GM19238 (cell line): Measurements from ENCODE around the gene LRMDA.

ENCODE experiments used
- DNase-seq: peaks from one replicate; pipeline ENCODE4 v3.0.0; 2011; ENCODE audit warnings: low spot score; ENCODE audit not compliant: insufficient read length

LRMDA gene

DNA sequence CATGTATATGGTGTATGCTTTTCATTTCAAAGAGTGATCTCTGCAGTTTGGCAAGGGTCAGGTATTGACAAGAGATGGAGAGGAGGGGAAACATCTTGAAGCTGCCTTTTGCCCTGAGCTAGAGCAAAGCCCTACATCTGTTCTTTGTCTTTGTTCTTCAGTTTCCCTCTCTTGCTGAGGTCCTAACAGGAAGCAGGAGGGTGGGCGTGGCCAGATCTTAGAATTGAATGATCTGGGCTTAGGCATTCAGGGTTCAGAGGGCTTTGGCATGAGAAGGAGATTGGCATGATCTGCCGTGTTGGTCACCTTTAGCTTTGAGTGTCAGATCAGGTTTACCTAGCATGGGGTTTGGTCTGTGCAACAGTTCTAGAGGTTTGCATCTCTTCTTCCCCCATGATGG, 41.3 kb downstream of the LRMDA start:
- DNase-seq, result no peak

DNA sequence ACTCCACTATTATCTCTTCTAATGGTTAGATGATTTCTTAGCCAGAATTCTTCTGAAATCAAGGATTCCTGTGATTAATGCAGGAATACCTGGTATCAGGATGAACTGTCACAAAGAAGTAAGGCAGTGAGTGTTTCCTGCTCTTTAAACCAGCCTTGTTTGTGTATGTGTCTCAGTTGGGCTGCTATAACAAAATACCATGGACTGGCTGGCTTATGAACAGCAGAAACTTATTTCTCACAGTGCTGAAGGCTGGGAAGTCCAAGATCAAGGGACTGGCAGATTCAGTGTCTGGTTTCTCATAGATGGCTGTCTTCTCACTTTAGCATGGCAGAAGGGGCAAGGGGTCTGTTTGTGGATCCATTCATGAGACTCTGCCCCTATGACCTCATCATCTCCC, 42.7 kb downstream of the LRMDA start:
- DNase-seq, result no peak

DNA sequence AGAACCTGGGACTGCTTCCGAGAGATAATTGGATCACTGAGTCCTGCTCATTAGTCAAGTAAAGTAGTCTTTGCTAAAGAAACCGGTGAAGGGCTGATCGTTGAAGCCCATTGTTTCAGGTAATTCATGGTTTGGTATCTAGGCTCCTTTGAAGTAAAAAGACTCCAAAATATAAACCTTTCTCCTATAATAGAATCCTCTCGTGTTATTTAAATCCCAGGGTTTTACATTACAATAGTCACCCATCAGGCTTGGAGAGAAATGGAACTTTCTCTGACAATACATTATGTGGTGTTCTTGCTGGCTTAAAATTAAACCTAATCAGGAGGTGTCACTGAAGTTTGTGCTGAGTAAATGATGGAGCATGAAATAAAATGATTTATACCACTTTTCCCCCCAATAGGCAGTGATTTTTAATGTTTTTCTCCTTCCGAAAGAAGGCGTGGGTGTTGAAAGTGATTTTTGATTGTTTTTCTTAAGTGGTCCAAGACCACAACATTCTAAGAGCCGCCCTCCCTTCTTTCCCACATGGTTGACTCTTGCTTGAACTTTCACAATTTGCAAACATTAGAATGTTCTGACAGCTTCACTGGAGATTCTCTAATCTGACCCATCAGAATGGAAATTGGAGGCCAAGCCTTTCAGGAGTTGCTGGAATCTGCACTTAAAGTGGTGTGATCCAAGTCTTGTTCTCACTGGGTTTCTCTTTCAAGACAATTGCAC, 44.2 kb downstream of the LRMDA start:
- DNase-seq, result no peak

DNA sequence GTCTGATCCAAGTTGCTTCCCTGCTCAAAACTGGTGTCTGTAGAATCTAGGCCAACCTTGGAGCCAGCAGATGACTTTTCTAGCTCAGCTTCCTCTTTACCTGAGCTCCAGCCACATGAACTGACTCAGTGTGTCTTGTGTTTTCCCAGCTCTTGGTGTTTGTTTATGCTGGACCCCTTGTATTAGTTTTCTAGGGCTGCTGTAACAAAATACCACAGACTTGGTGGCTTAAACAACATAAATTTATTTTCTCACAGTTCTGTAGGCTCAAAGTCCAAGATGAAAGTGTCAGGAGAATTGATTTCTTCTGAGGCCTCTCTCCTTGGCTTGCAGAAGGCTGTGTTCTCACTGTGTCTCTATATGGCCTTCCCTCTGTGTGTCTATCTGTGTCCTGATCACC, 45.1 kb downstream of the LRMDA start:
- DNase-seq, result no peak

DNA sequence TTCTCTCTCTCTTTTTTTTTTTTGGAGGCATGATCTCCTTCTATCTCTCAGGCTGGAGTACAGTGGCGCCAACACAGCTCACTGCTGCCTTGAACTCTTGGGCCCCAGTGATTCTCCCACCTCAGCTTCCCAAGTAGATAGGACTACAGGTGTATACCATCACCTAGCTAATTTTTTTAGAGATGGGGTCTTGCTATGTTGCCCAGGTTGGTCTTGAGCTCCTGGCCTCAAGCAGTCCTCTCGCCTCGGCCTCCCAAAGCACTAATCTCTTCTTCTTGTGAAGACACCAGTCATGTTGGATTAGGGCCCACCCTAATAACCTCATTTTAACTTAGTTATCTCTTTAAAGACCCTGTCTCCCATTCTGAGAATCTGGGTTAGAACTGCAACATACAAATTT, 45.6 kb downstream of the LRMDA start:
- no peak for DNase-seq

DNA sequence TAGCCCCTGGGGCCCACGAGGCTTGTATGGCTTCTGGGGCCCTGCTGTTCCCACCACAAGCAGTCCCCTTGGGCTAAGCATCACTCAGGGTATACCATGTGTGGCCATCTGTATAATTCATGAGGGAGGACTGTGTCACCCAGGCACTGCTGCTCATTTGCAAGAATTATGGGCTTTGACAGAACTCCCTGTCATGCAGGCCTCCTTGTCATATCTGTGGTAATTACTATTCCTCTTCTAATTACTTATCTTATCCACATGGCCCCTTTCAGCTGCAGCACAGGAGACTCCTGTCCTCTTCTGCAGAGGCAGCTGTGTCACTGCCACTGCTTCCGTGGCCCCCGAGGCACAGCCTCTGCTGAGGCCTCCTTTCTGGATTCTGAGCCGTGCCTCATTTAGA, 46.3 kb downstream of the LRMDA start:
- no peak for DNase-seq

DNA sequence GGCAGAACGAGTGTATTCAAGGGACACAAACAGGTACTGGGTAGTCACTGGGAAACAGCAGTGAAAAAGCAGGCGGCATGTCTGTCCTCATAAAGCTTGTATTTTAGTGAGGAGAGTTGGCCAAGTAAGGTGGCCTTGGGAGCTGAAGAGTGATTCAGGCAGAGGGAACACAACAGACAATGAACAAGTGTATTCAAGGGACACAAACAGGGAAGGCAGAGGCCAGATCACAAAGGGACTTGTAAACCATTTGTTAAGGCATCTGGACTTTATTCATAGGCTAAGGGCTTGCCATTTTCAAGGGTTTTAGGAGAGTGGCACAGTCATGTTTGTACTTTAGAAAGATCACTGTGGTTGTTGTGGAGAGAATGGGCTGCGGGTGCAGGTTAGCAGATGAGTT, 49.0 kb downstream of the LRMDA start:
- no peak for DNase-seq

DNA sequence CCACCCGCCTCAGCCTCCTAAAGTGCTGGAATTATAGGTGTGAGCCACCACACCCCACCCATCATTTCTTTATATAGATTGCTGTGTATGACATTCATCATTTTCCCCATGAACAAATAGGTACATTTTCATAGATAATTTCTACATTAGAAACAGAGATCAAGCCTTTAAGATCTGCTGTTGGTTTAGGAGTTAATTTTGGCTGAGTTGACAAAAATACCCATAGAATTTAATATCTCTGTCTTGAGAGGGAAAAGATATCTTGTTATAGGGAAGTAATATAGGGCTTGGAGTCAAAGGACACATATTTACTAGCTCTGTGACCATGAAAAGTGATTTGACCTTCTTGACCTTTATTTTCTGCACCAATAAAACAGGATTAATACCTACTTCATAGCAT, 51.8 kb downstream of the LRMDA start:
- no peak for DNase-seq

DNA sequence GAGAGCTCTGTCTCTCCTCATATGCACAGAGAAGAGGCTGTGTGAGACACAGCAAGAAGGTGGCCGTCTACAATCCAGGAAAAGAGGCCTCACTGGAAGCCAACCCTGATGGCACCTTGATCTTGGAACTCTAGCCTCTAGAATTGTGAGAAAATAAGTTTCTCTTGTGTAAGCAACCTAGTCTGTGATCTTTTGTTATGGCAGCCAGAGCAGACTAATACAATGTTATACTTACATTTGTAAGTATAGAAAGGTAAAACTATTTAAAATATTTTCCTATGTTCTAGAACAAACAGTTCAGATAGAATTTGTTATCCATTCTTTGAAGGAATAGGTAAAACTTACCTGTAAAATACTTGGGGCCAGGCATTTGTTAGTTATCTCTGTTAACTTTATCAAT, 53.3 kb downstream of the LRMDA start:
- no peak for DNase-seq

DNA sequence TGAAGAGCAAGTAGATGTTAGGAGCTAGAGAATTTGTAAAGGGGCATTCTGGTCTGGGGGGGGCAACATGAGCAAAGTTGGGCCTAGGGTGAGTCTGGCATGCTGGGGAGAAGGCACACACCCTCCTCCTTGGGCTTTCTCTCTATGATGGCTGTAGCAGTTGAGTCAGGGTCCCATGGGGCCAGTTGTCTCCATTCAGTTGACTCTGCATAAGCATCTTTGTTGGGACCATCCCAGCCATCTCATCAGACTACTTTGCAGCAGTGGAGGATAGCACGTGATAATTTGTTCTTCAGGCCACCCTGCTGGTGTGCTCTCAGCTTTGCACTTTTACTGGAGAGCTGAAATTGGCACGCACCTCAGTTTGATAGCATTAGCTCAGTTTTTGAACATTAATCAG, 55.2 kb downstream of the LRMDA start:
- DNase-seq, result no peak

DNA sequence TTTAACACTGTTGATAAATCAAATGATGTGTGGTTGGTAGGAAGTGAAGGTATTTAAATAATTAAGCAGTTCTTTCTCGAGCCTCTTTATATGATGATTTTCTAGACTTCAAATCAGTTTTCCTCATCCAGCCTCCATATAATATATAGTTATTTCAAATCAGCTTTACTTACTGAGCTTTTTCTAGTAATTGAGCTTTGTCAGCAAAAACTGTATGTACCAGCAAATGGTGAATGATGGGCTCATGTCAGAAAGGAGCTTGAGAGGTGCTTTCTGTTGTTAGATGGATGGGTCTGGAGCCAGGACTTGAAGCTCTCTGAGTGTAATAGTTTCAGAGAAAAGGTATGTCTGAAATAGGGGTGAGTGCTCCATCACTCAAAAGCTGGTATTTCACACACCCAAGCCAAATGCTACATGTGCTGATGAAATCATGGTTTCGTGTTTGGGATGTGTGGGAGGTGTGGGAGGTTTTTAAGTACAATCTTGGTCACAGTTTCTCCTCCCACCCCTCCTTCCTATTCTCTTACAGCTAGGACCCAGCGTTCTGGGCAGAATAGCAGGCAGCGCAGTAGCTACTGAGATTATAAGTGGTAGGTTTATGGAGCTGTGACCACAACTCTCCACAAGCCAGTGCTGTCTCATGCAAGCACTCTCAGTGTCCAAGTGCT, 55.8 kb downstream of the LRMDA start:
- DNase-seq, result no peak

DNA sequence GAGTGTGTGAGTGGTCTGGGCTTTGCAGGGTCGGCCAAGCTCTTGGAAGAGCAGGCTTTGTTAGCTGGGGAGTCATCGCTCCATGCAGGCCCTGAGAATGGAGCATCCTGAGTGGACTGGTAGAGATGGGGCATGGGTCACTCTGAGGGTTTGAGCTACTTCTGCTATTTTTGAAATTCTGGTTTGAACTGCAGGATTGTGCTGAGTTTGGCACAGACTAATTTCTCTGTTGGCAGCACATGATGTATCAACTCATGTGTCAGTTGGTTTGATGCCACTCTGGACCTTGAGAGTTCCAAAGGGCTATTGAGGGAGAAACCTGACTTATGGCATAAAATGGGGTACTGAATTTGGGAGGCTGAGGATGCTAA, 56.3 kb downstream of the LRMDA start:
- no peak for DNase-seq

DNA sequence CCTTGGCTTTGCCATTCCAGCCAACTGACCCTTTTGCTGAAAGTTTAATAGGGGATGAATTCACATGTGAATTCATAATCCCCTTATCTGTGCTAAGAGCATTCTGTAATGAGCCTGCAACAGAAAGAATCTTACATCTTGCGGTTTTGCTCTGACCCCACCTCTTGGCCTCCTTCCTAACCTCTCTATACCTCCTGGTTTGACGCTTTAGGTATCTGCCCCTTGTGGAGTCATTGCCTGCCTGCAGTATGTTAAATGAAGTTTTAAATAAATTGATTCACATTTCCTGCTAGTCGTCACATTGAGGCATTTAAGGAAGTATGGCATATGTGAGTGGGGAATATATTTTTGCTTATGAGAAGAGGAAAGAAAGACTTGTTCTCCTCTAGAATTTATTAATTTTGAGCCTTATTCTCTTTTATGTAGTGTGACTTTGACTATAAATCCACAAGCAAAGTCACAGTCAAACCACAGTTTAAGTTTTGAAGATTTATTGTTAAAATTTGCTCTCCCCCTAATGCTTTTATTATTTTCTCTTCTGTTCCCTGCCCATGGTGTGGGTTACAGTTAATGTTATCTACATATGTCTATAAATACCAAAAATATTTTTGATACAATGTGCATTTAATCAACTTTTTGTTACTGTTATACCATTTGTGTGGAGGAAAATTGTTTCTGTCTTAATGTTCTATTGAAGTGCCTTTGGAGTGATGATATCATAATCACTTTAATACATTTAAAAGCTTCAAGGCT, 60.9 kb downstream of the LRMDA start:
- DNase-seq, result no peak

DNA sequence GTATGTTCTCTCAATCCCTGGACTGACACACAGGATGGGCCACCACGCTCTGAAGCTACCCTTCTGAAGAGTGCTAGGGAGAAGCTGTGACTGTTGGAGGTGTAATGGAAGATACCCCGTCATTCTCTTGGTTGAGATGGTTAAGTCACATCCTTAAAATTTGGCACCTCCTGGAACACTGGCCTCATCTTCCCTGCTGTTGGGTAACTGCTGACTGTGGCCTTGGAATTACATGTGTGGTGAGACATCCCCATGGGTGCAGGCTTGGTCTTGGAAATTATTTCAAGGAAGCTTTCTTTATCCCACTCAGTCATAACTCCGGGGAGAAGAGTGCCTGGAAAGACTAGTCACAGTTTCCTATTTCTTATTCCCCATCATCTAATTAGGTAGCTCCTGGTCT, 62.0 kb downstream of the LRMDA start:
- DNase-seq, result no peak

DNA sequence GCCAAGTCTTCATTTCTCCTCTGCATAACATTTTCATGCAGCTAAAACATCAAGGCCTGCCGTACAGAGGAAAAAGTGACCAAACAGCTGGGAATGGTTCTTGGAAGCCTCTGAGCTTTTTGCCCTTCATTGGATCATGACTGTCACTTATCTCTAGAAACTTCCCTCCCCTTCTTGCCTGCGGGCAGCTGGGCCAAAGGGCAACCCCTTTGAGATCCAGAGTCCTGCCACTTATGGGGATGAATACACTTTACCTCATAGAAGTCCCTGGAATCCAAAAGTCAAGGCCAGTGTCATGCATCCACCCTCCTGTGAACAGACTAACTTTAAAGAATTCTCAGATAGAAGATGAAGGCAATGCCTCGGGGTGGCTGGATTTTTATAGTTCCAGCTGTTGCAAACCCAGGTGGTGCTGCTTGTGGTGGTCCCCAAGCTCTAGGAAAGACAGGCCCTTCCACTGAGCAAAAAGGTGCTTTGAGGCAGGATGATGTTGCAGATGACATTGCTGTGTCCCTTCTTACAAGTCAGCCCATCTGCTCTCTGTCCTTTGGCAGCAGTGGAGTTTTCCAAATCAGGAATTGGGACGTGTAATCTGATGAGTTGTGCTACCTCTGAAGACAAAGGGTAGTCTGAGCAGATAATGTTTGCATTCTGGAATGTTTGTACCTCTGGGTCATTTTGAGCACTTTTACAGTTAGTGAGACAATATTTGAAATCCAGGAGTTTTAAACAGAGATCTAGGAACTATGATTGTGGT, 64.2 kb downstream of the LRMDA start:
- DNase-seq, result no peak

DNA sequence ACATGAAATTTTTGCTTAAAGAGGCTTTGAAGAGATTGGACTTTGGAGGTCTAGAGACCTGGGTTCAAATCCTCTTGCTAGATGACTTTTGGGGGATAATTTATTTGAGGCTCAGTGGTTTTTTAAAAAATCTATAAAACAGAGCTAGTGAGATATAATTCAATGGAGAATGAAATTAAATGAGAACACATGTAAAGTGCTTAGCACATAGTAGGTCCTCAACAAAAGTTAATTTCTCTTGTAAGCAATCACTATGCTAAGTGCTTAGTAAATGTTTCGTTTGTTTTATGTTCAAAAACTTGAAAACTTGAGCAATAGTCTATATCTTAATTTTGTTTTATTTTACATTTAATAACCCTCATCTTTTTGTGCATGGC, 64.8 kb downstream of the LRMDA start:
- DNase-seq, result no peak

DNA sequence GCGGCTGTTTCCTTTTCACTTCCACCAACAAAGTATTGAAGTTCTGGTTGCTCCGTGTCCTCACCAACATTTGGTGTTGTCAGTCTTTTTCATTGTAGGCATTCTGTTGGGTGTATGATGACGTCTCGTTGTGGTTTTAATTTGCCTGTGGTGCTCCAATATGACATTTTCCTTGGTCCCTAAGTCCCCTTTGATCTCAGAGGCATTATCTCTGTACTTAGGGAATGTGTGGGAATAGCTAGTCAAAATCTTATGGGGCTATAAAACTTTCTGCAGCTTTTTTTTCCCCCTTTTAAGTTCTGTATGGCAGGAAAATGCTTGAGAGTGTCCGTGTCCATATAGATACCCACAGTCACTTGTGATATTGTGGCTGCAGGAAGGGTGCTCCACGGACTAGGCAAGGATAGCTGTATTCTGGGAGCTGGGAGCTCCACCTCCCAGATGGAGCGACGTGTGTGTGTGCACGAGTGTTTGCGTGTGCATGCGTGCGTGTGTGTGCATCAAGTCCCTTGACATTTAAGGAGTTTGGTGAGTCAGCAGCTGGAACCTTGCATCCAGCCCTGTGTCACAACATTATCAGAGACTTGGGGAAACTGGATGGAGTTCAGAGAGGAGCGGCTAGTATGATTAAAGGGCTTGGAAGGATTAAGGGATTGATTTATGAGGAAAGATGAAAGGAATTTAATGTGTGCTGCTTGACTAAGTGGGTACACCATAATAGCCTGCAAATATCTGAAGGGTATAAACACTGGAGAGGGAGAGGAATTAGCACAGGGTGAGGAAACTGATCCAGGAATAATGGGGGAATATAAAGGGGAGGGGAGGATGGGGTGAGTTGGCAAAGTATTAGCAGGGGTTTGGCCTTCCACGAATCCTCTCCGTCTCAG, 66.8 kb downstream of the LRMDA start:
- DNase-seq, result no peak

DNA sequence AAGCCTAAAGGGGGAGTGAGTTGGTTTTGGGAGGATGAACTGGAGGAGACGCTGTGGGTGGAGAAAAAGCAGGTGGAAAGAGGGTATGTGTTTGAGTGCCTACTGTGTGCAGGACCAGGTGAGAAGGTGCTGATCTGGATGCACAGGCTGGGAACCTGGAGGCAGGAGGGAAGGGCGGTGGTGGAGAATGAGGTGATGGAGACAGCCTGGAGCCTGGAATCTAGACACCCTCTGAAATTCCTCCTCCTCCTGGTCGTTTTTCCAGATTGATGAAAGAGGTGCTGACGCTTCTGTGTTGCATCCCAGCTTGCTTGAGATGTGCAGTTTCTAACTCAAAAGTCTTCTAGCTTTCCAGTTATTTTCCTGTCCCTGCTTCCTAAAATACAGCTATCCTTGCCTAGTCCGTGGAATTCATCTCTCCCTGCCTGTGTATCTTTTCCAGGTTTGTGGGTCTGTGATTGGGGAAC, 67.5 kb downstream of the LRMDA start:
- no peak for DNase-seq

DNA sequence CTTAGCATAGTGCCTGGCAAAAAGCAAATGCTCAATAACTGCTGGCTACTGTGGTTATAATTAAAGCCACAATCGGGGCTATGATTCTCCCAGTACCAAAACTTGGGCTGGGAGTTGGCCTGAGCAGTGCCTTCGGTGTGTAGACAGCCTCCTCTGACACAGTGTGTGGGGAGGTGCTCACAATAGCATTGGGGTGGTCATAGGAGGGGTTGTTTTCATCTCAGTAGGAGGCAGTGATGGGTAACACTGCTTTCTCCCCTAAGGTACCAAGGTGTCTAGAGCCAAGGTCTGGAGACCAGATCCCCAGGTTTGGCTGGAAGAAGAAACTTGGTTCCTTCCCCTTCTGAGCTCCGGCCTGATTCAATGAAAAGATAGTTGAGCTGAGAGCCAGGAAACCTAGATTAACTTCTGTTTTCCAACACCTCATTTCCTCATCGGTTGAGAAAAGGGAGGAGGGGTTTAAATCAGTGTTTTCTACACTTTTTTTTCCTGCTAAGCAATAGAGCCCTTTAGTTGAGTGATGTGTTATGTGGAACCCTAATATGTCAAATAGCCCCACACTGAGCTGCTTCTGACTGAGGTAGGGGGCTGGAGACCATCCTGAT, 68.2 kb downstream of the LRMDA start:
- DNase-seq, result no peak

DNA sequence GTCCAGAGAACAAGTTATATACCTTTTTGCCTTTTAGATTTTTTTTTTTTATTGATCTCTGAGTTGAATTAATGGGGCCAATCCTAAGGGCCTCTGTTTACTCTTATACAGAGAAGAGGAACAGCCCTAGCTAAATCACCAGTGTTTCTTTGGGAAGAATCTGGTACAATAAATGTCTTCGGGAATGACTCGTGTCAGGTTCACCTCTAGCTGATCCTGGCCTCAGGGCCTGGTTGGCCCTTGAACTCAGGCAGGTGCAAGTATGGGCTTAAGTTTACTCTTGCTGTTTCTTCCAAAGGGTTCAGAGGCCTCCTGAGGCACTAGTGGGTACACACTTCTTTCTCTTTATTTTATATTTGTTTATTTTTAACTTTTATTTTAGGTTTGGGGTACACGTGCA, 71.0 kb downstream of the LRMDA start:
- no peak for DNase-seq

DNA sequence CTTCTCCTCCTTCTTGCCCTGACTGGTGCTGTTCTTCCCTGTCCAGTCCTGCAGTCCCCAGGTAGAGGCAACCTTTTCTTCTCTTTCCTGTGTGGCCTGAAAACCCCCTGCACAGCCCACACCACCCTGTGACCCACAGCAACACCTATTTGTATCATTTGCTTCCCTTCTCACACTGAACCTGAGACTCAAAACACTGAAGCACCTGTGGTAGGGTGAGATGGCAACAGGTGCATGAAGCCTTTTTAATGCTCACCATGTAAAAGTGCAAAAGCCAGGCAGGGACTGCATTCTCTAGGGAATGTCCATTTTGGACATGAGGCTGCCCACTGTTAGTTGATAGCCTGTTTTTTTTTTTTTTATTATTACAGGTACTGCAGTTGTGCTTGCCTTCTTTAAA, 71.4 kb downstream of the LRMDA start:
- no peak for DNase-seq
